ENCODE results near the gene VDAC2. TPM values are rescaled to one million over a fixed set of nuclear protein-coding genes. Genes with fewer than 3 reads are reported as not detected.

VDAC2 gene
- total RNA-seq, 2 donors from 2014 or later, result 277 to 292 TPM

DNA sequence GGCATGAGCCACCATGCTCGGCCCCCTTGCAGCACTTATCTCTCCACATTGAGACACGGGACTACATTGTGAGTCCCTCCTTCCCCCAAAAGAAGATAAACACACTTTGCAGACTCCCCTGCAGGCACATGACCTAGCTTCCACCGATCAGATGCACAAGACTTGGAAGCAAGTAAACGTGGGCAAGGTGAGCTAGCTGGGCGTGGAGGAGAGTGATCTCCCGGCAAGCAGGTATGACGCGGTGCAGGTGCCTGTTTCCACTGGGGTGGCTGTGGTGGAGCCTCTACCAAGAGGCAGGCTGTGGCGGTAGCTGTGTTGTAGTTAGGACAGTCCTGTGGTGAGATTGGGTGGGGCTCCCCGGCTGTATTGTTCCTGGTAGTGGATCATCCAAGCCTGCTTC lies 32.8 kb downstream of the VDAC2 start:
- TF ChIP-seq CTCF (conservative IDR thresholded peaks at IDR 0.05), result no peak
- Histone ChIP-seq H3K27me3 (ENCODE audit: control insufficient read depth, insufficient read depth, low read length, poor library complexity, severe bottlenecking) (no peaks in the 10 kb centered on the region), H3K4me3 (ENCODE audit: low read length) (no peak overlapping the region), H3K9me3 (ENCODE audit: control insufficient read depth, low read length) (no peaks in the 10 kb centered on the region), H3K9ac (ENCODE audit: extremely low read depth, low read length, poor library complexity, severe bottlenecking) (no peak overlapping the region), H3K27ac (ENCODE audit: low read depth, low read length) (no peak overlapping the region), H3K4me1 (ENCODE audit: control insufficient read depth, insufficient read depth, low read length) (no peaks in the 10 kb centered on the region), H3K36me3 (ENCODE audit: control insufficient read depth, insufficient read depth, low read length) (no peaks in the 10 kb centered on the region)
- Mint-ChIP-seq H3K4me3 (no peak overlapping the region), H3K27me3 (ENCODE audit: insufficient read depth) (no peaks in the 10 kb centered on the region), H3K9me3 (no peaks in the 10 kb centered on the region), H3K27ac (no peak overlapping the region), H3K4me1 (peaks cover 4% of the 10 kb centered on the region), H3K36me3 (ENCODE audit: low read depth) (no peaks in the 10 kb centered on the region)
- DNase-seq, result peak; percentile 42
- WGBS, 2 experiments (ENCODE audit: insufficient coverage in 1 of 2, insufficient read length in 1 of 2), result 93 to 97% methylated on average over 5 to 10 of the region's 10 CpGs

DNA sequence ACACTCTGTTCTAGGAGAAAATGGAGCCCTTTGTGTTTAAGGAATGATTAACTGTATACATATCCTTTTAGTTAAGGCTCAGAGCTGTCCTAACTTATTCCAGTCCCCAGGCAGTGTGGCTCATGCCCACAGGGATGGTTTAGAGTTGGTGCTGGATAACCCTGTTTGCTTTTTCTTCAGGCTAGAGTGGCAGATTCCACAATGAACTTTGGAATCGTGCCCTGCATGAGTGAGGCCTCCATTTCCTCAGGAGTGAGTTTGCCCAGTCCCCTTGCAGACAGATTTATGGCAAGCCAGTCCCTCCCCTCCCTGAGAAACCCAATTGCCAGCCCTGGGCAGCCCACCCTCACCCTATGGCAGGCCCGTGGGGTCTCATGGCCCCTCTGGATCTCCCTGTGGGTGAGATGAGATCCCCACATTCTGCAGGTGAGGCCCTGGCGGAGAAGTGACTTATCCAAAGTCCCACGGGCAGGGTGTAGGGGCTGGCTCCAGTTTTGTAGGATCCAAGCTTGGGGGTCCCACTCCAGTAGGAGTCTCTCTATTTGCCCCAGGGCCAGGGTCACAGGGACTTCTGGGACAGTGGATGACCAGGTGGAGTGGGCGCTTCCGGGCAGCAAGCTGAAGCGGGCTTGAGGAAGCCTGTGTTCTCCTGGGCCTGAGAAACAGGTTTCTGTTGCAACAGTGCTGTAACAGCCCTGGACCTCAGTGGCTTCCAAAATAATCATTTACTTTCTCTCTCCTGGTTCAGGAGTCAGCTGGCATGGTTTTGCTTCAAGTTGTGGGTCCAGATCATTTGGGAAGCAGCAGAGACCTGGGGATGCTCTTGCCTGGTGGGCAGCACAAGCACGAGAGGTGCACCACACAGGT lies 34.1 kb downstream of the VDAC2 start:
- Mint-ChIP-seq H3K27ac (no peak overlapping the region), H3K4me1 (peaks cover 4% of the 10 kb centered on the region), H3K27me3 (ENCODE audit: insufficient read depth) (no peaks in the 10 kb centered on the region), H3K4me3 (no peak overlapping the region), H3K36me3 (ENCODE audit: low read depth) (no peaks in the 10 kb centered on the region), H3K9me3 (no peaks in the 10 kb centered on the region)
- H3K27me3 ChIP-seq (ENCODE audit: control insufficient read depth, insufficient read depth, low read length, poor library complexity, severe bottlenecking), result no peaks in the 10 kb centered on the region
- no peak for TF ChIP-seq CTCF (conservative IDR thresholded peaks at IDR 0.05)
- no peak overlapping the region for H3K9ac ChIP-seq (ENCODE audit: extremely low read depth, low read length, poor library complexity, severe bottlenecking)
- no peaks in the 10 kb centered on the region for H3K9me3 ChIP-seq (ENCODE audit: control insufficient read depth, low read length)
- no peaks in the 10 kb centered on the region for H3K4me1 ChIP-seq (ENCODE audit: control insufficient read depth, insufficient read depth, low read length)
- H3K4me3 ChIP-seq (ENCODE audit: low read length), result no peak overlapping the region
- H3K36me3 ChIP-seq (ENCODE audit: control insufficient read depth, insufficient read depth, low read length), result no peaks in the 10 kb centered on the region
- DNase-seq, result no peak
- no peak overlapping the region for H3K27ac ChIP-seq (ENCODE audit: low read depth, low read length)
- 89 to 96% methylated on average over 4 to 8 of the region's 8 CpGs for WGBS, 2 experiments (ENCODE audit: insufficient coverage in 1 of 2, insufficient read length in 1 of 2)

GRCh38 chr10:75245354-75246250 lies 35.0 kb downstream of the VDAC2 start:
- Mint-ChIP-seq H3K4me1 (peaks cover 4% of the 10 kb centered on the region), H3K36me3 (ENCODE audit: low read depth) (no peaks in the 10 kb centered on the region), H3K4me3 (no peak overlapping the region), H3K27ac (no peak overlapping the region), H3K9me3 (no peaks in the 10 kb centered on the region), H3K27me3 (ENCODE audit: insufficient read depth) (no peaks in the 10 kb centered on the region)
- Histone ChIP-seq H3K27me3 (ENCODE audit: control insufficient read depth, insufficient read depth, low read length, poor library complexity, severe bottlenecking) (no peaks in the 10 kb centered on the region), H3K9me3 (ENCODE audit: control insufficient read depth, low read length) (no peaks in the 10 kb centered on the region), H3K27ac (ENCODE audit: low read depth, low read length) (no peak overlapping the region), H3K4me3 (ENCODE audit: low read length) (no peak overlapping the region), H3K36me3 (ENCODE audit: control insufficient read depth, insufficient read depth, low read length) (no peaks in the 10 kb centered on the region), H3K4me1 (ENCODE audit: control insufficient read depth, insufficient read depth, low read length) (no peaks in the 10 kb centered on the region), H3K9ac (ENCODE audit: extremely low read depth, low read length, poor library complexity, severe bottlenecking) (no peak overlapping the region)
- WGBS, 2 experiments (ENCODE audit: insufficient coverage in 1 of 2, insufficient read length in 1 of 2), result 87 to 91% methylated on average over 9 to 10 of the region's 10 CpGs
- DNase-seq, result peak; percentile 48
- no peak for TF ChIP-seq CTCF (conservative IDR thresholded peaks at IDR 0.05)

Measured in endodermal cell (in vitro differentiated cells).